ENCODE data around the gene OR4D10.

GRCh38 chr11:59429924-59430516 is 43.1 kb upstream of the OR4D10 start:
- TF ChIP-seq EP300 (IDR thresholded peaks at IDR 0.05) (no peak), CTCF (IDR thresholded peaks at IDR 0.05) (peak; percentile 28 to 56 (median 35)), POLR2A (IDR thresholded peaks at IDR 0.05; ENCODE audit: low read depth) (no peak)

Data from esophagus muscularis mucosa (tissue), 4 donors.